Peyer's patch (tissue), 4 donors: ENCODE measurements around the gene ASB8. TPM values are rescaled to one million over a fixed set of nuclear protein-coding genes. Genes with fewer than 3 reads are reported as not detected.
A peak's percentile ranks its signal among the peaks of the same experiment; 100 is the strongest.

Experiments
- DNase-seq, 3 donors: peaks; one replicate each; pipeline ENCODE4 v3.0.0-alpha.2; 2017 to 2019
- H3K27ac ChIP-seq, 4 donors: fragments of 200-600 bp; sonication (generic); one replicate each; pipeline ENCODE4 v1.5.1; 2016 to 2019
- H3K27me3 ChIP-seq, 2 donors: fragments of 200-600 bp; sonication (generic); one replicate each; pipeline ENCODE4 v1.5.1; 2019
- H3K36me3 ChIP-seq, 3 donors: fragments of 200-600 bp; sonication (generic); one replicate each; pipeline ENCODE4 v1.5.1; 2016 to 2019
- H3K4me1 ChIP-seq, 4 donors: fragments of 200-600 bp; sonication (generic); one replicate each; pipeline ENCODE4 v1.5.1; 2016 to 2019
- H3K4me3 ChIP-seq, 4 donors: fragments of 200-600 bp; sonication (generic); 1 replicate in 3 of 4; 2 replicates in 1 of 4; pipeline ENCODE4 v1.5.1; 2016 to 2019; ENCODE audit warnings: mild to moderate bottlenecking in 1 of 4
- H3K9me3 ChIP-seq, 4 donors: fragments of 200-600 bp; sonication (generic); one replicate each; pipeline ENCODE4 v1.5.1; 2016 to 2019; ENCODE audit warnings: mild to moderate bottlenecking in 1 of 4
- POLR2A ChIP-seq, 2 donors: fragments of 450-650 bp; IDR thresholded peaks; one replicate each; pipeline ENCODE4 v1.5.1; 2017; ENCODE audit warnings: antibody characterized with exemption in 2 of 2, mild to moderate bottlenecking in 2 of 2, moderate library complexity in 2 of 2
- total RNA-seq, 4 donors: library from RNA; depleted of rRNA; stranded (reverse); fragments of >200 nt; gene quantifications; one replicate each; pipeline ENCODE4 v1.1.0, GENCODE V29; 2016
- TF ChIP-seq, protein P1 (sequence below), 6 experiments: fragments of 450-650 bp in 4 of 6; fragments of 200-600 bp in 2 of 6; sonication (generic) in 1 of 6; IDR thresholded peaks; one replicate each; pipeline ENCODE4 v1.5.1; 2017 to 2019; ENCODE audit warnings: antibody characterized with exemption in 6 of 6, mild to moderate bottlenecking in 3 of 6, moderate library complexity in 1 of 6

ASB8 gene
- total RNA-seq, 4 donors from 2014 or later: 16.5 to 40.8 (median 33.7) TPM

DNA sequence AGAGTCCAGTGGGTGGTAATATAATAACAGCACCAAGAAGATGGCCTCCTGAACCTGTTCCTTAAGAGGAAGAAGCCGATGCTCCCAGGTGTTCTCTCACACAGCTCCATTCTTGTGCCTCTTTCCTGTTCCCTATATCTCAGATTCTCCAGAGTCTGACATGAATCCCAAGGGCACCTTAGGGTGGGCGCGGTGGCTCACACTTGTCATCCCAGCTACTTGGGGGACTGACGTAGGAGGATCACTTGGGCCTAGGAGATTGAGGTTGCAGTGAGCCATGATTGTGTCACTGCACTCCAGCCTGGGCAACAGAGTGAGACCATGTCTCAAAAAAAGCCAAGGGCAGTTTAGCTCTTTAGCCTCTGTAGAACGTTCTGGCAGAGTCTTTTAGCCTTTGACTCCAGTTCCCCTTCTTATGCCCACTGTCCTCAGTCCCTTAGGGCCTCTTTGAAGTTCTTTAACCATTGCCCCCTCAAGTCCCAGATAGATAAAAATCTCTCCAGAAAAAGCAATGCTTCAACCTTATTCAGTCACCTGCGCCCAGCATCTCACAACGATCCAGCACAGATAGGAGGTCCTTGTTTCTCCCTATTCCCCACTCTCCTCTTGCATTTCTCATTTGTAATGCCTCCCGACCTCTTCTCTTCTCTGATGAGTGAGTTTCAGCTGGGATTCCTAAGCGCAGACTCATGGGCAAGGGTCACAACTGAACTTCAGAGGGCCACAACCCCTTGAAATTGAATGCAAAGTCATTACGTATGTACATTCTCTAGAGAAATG lies 30.8 kb upstream of the ASB8 start:
- Histone ChIP-seq H3K36me3 (no peaks in the 10 kb centered on the region), H3K4me1 (peaks cover 0 to 15% (median 5%) of the 10 kb centered on the region in 4 donors), H3K4me3 (no peak overlapping the region), H3K27me3 (no peaks in the 10 kb centered on the region), H3K27ac (no peak overlapping the region), H3K9me3 (no peaks in the 10 kb centered on the region)
- TF ChIP-seq POLR2A (IDR thresholded peaks at IDR 0.05): no peak
- TF ChIP-seq, protein P1, sequence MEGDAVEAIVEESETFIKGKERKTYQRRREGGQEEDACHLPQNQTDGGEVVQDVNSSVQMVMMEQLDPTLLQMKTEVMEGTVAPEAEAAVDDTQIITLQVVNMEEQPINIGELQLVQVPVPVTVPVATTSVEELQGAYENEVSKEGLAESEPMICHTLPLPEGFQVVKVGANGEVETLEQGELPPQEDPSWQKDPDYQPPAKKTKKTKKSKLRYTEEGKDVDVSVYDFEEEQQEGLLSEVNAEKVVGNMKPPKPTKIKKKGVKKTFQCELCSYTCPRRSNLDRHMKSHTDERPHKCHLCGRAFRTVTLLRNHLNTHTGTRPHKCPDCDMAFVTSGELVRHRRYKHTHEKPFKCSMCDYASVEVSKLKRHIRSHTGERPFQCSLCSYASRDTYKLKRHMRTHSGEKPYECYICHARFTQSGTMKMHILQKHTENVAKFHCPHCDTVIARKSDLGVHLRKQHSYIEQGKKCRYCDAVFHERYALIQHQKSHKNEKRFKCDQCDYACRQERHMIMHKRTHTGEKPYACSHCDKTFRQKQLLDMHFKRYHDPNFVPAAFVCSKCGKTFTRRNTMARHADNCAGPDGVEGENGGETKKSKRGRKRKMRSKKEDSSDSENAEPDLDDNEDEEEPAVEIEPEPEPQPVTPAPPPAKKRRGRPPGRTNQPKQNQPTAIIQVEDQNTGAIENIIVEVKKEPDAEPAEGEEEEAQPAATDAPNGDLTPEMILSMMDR (IDR thresholded peaks at IDR 0.05): no peak
- no peak for DNase-seq

- Histone ChIP-seq H3K4me3 (no peak overlapping the region), H3K9me3 (no peaks in the 10 kb centered on the region), H3K27ac (no peak overlapping the region), H3K36me3 (no peaks in the 10 kb centered on the region), H3K4me1 (peaks cover 0 to 21% (median 5%) of the 10 kb centered on the region in 4 donors), H3K27me3 (no peaks in the 10 kb centered on the region)
- TF ChIP-seq, protein P1 (IDR thresholded peaks at IDR 0.05): no peak
- TF ChIP-seq POLR2A (IDR thresholded peaks at IDR 0.05): no peak
- DNase-seq: no peak
Measured at GRCh38 chr12:48185181-48185919, 28.0 kb upstream of the ASB8 start.

GRCh38 chr12:48184549-48184922 lies 27.2 kb upstream of the ASB8 start:
- H3K27ac ChIP-seq: no peak overlapping the region
- H3K36me3 ChIP-seq: no peaks in the 10 kb centered on the region
- no peaks in the 10 kb centered on the region for H3K9me3 ChIP-seq
- TF ChIP-seq, protein P1 (IDR thresholded peaks at IDR 0.05): no peak
- TF ChIP-seq POLR2A (IDR thresholded peaks at IDR 0.05): no peak
- peak overlapping the region in 3 of 4 donors; percentile 59 to 62 (median 60) for H3K4me3 ChIP-seq
- no peak for DNase-seq
- H3K4me1 ChIP-seq: peaks cover 0 to 21% (median 5%) of the 10 kb centered on the region in 4 donors
- H3K27me3 ChIP-seq: no peaks in the 10 kb centered on the region

DNA sequence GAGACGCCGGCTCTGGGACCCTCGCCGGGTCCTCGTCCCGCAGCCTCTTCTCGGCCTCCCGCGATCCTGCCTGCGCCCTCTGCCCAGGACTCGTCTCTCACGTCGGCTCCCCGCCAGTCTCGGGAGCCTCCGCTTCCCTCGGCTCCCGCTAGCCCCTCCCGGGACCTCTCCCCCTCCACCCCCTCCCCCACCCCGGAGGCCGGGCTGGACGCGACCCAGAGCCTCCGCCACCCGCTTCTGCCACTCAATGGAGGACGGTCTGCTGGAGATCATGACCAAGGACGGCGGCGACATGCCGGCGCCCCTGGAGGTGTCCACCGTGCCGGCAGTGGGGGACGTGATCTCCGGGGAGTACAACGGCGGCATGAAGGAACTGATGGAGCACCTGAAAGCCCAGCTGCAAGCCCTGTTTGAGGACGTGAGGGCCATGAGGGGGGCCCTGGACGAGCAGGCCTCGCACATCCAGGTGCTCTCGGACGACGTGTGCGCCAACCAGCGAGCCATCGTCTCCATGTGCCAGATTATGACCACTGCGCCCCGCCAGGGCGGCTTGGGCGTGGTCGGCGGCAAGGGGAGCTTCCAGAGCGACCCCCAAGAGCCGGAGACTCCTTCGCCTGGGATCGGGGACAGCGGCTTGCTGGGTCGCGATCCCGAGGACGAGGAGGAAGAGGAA lies 26.7 kb upstream of the ASB8 start:
- Histone ChIP-seq H3K27ac (peak overlapping the region in 1 of 4 donors; percentile 56), H3K4me1 (peaks cover 0 to 21% (median 5%) of the 10 kb centered on the region in 4 donors), H3K4me3 (peak overlapping the region; percentile 56 to 62 (median 60)), H3K27me3 (no peaks in the 10 kb centered on the region), H3K9me3 (no peaks in the 10 kb centered on the region), H3K36me3 (no peaks in the 10 kb centered on the region)
- no peak for TF ChIP-seq POLR2A (IDR thresholded peaks at IDR 0.05)
- TF ChIP-seq, protein P1 (IDR thresholded peaks at IDR 0.05): no peak
- DNase-seq: no peak

GRCh38 chr12:48183091-48183875 lies 26.0 kb upstream of the ASB8 start, which contains the start of gene CCDC184:
Gene CCDC184, plus strand, starts transcription at chr12:48183644. Its CDS starts 479 bp downstream, at chr12:48184123.
- peak within 1 kb of the TSS; percentile 56 to 62 (median 60) for H3K4me3 ChIP-seq
- peak; percentile 60 to 87 (median 80) for DNase-seq
- TF ChIP-seq, protein P1 (IDR thresholded peaks at IDR 0.05): peak in 3 of 6 experiments; percentile 7 to 32 (median 26)
- TF ChIP-seq POLR2A (IDR thresholded peaks at IDR 0.05): no peak
- H3K9me3 ChIP-seq: no peaks in the 10 kb centered on the region
- H3K4me1 ChIP-seq: peaks cover 0 to 21% (median 5%) of the 10 kb centered on the region in 4 donors
- H3K27me3 ChIP-seq: no peaks in the 10 kb centered on the region
- peak within 1 kb of the TSS in 2 of 4 donors; percentile 4 to 56 for H3K27ac ChIP-seq
- H3K36me3 ChIP-seq: no peaks in the 10 kb centered on the region
